ENCODE measurements around the gene SERPINE1. TPM values are rescaled to one million over a fixed set of nuclear protein-coding genes. Genes with fewer than 3 reads are reported as not detected.

SERPINE1 gene
- 1,589 and 2,809 TPM in 2 replicates for total RNA-seq

GRCh38 chr7:101126651-101127459, at the start of gene SERPINE1:
Gene SERPINE1 (plus strand): TSS chr7:101127104. CDS start chr7:101128394, 1,290 bp downstream.

GRCh38 chr7:101085162-101085964, 41.5 kb upstream of the SERPINE1 start, which contains the start of gene TRIM56:
Gene TRIM56 (plus strand): TSS chr7:101085481. CDS start chr7:101087313, 1,832 bp downstream.

GRCh38 chr7:101153969-101154692, 27.2 kb downstream of the SERPINE1 start, which contains the start of gene AP1S1:
Gene AP1S1 (plus strand): TSS chr7:101154476. CDS start chr7:101154515, 39 bp downstream.

GRCh38 chr7:101165075-101165957, 38.4 kb downstream of the SERPINE1 start, which contains the start of gene VGF:
Gene VGF (minus strand): TSS chr7:101165569. CDS start chr7:101164843, 726 bp downstream.

GRCh38 chr7:101180130-101180755, 53.3 kb downstream of the SERPINE1 start, which contains the start of gene NAT16:
Gene NAT16 (minus strand): TSS chr7:101180293. CDS start chr7:101174807, 5,486 bp downstream.

Other genes with a start within 250 kb of the SERPINE1 start
- 4.0 and 6.0 TPM in 2 replicates for gene UFSP1, start 237.4 kb upstream of the SERPINE1 start, total RNA-seq
- gene ACHE, start 231.2 kb upstream of the SERPINE1 start, total RNA-seq: 0.07 and 0.13 TPM in 2 replicates
- gene MUC3A, start 177.6 kb upstream of the SERPINE1 start, total RNA-seq: not detected in 2 replicates
- 0.23 TPM in 1 of 2 replicates, not detected in the other for gene MUC12, start 157.5 kb upstream of the SERPINE1 start, total RNA-seq
- not detected in 2 replicates for gene MUC17, start 107.0 kb upstream of the SERPINE1 start, total RNA-seq
- 31.9 and 43.8 TPM in 2 replicates for gene TRIM56, start 41.6 kb upstream of the SERPINE1 start, total RNA-seq
- gene AP1S1, start 27.4 kb downstream of the SERPINE1 start, total RNA-seq: 87.7 and 89.2 TPM in 2 replicates
- 0.07 and 0.26 TPM in 2 replicates for gene VGF, start 38.5 kb downstream of the SERPINE1 start, total RNA-seq
- gene NAT16, start 53.2 kb downstream of the SERPINE1 start, total RNA-seq: not detected in 2 replicates
- not detected in 2 replicates for gene MOGAT3, start 73.9 kb downstream of the SERPINE1 start, total RNA-seq
- gene PLOD3, start 90.5 kb downstream of the SERPINE1 start, total RNA-seq: 164 and 240 TPM in 2 replicates
- 50.3 and 60.0 TPM in 2 replicates for gene ZNHIT1, start 91.1 kb downstream of the SERPINE1 start, total RNA-seq
- gene CLDN15, start 110.7 kb downstream of the SERPINE1 start, total RNA-seq: 3.1 and 4.3 TPM in 2 replicates
- 101 and 107 TPM in 2 replicates for gene FIS1, start 118.0 kb downstream of the SERPINE1 start, total RNA-seq
- 23.2 and 25.3 TPM in 2 replicates for gene IFT22, start 194.7 kb downstream of the SERPINE1 start, total RNA-seq
- not detected in 2 replicates for gene COL26A1, start 235.8 kb downstream of the SERPINE1 start, total RNA-seq

Data from smooth muscle cell of the pulmonary artery (primary cell).